ENCODE measurements around the gene AGAP1. TPM values are rescaled to one million over a fixed set of nuclear protein-coding genes. Genes with fewer than 3 reads are reported as not detected.

AGAP1 gene
- total RNA-seq, 1 donor from 2014 or later, result 44.0 TPM

DNA sequence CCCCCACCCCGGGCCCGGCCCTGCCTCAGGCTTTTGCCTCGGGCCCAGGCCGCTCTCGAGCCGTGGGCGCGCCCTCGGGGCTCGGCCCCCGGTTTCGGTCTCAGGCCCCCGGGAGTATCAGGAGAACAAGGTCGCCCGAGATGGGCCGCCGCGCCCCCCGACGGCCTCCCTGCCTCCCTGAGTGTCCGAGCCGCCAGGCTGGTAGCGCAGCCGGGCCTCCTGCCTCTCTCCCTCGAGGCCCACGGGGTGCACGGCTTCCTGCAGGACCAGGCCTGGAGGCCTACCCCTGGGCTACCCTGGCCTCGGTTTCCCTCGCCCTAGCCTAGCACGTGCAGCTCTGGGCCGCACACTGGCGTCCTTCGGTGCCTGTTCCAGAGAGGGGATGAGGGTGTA, 665.9 kb downstream of the AGAP1 start:
- peaks cover 4% of the 10 kb centered on the region for H3K4me1 Mint-ChIP-seq
- no peaks in the 10 kb centered on the region for H3K36me3 Mint-ChIP-seq
- peaks cover 92% of the 10 kb centered on the region for H3K27me3 Mint-ChIP-seq (ENCODE audit: low read depth)
- TF ChIP-seq, protein P1, sequence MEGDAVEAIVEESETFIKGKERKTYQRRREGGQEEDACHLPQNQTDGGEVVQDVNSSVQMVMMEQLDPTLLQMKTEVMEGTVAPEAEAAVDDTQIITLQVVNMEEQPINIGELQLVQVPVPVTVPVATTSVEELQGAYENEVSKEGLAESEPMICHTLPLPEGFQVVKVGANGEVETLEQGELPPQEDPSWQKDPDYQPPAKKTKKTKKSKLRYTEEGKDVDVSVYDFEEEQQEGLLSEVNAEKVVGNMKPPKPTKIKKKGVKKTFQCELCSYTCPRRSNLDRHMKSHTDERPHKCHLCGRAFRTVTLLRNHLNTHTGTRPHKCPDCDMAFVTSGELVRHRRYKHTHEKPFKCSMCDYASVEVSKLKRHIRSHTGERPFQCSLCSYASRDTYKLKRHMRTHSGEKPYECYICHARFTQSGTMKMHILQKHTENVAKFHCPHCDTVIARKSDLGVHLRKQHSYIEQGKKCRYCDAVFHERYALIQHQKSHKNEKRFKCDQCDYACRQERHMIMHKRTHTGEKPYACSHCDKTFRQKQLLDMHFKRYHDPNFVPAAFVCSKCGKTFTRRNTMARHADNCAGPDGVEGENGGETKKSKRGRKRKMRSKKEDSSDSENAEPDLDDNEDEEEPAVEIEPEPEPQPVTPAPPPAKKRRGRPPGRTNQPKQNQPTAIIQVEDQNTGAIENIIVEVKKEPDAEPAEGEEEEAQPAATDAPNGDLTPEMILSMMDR (IDR thresholded peaks at IDR 0.05; ENCODE audit: unreplicated experiment), result no peak
- H3K27ac Mint-ChIP-seq, result no peak overlapping the region
- no peak for DNase-seq (ENCODE audit: low spot score in 2 of 2, unreplicated experiment in 2 of 2)
- no peak overlapping the region for H3K4me3 Mint-ChIP-seq
- no peaks in the 10 kb centered on the region for H3K9me3 Mint-ChIP-seq

DNA sequence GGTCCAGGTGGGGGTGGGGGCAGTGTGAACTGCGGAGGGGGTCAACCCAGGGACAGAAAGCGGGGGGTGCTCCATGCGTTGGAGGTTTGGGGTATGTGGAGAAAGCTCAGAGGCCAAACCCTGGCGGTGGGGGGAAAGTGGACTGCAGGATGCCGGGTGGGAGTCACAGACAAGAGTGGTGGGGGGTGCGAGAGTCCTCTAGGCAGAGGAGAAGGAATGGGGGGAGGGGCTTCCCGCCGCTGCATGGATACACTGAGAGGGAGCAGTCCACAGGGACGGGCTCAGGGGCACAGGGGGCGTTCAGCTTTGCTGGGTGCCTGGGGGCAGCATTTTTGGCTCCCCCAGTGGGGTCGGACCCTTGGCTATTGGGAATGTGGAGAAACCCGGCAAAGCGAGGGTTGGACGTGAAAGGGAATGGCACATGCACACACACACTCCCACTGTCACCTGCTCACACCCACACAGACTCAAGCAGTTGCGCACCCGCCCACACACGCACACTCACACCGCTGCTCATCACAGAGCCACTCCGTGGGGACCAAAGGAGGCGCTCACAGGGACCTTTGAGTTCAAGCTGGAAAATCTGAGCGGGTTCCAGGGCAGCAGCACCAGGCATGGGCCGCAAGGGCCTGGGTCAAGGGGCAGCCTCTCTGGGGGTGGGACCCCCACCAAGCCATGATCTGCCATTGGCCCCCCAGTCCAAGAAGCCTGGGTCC, 666.7 kb downstream of the AGAP1 start:
- Mint-ChIP-seq H3K4me1 (peaks cover 9% of the 10 kb centered on the region), H3K9me3 (no peaks in the 10 kb centered on the region), H3K27me3 (ENCODE audit: low read depth) (peaks cover 92% of the 10 kb centered on the region), H3K27ac (no peak overlapping the region), H3K4me3 (no peak overlapping the region), H3K36me3 (no peaks in the 10 kb centered on the region)
- no peak for DNase-seq (ENCODE audit: low spot score in 2 of 2, unreplicated experiment in 2 of 2)
- TF ChIP-seq, protein P1 (IDR thresholded peaks at IDR 0.05; ENCODE audit: unreplicated experiment), result no peak

DNA sequence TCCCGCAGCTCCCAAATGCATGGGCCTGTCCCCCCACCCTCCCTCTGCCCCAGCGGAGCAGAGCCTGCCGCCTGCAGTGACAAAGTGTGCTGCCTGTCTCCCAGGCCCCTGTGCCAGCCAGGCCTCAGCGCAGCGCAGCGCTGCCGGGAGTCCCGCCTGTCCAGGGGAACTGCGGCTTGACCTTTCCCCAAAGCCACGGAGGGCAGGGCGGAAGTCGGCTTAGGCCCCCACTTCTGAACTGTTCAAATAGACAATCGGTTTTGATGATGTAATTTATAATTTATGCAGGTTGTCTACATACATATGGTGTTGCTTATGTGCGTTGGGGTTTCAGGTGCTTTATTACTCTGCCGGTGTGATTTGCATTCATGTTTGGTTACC, 667.2 kb downstream of the AGAP1 start:
- H3K4me3 Mint-ChIP-seq, result no peak overlapping the region
- peaks cover 9% of the 10 kb centered on the region for H3K4me1 Mint-ChIP-seq
- DNase-seq (ENCODE audit: low spot score in 2 of 2, unreplicated experiment in 2 of 2), result no peak
- TF ChIP-seq, protein P1 (IDR thresholded peaks at IDR 0.05; ENCODE audit: unreplicated experiment), result no peak
- H3K27ac Mint-ChIP-seq, result no peak overlapping the region
- H3K9me3 Mint-ChIP-seq, result no peaks in the 10 kb centered on the region
- H3K36me3 Mint-ChIP-seq, result no peaks in the 10 kb centered on the region
- peaks cover 92% of the 10 kb centered on the region for H3K27me3 Mint-ChIP-seq (ENCODE audit: low read depth)

DNA sequence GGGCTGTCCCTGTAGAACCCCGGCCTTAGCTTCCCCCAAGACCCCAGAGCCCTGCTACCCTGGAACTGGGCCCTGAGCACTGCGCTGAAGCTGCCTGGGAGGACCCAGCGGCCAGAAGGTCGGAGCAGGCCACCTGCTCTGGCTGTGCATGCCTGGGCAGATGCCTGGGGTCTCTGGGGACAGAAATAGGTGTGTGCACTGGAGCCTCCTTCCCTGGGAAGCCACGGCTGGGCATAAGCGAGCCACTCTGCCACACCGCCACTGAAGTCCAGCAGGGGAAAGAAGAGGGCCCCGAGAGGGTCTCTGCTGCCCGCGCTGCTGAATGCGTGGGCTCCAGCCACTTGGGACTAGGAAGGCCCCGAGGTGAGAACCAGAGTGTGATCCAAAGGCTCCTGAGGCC, 667.7 kb downstream of the AGAP1 start:
- H3K27me3 Mint-ChIP-seq (ENCODE audit: low read depth), result peaks cover 92% of the 10 kb centered on the region
- no peak overlapping the region for H3K27ac Mint-ChIP-seq
- no peaks in the 10 kb centered on the region for H3K9me3 Mint-ChIP-seq
- H3K4me1 Mint-ChIP-seq, result peaks cover 14% of the 10 kb centered on the region
- no peaks in the 10 kb centered on the region for H3K36me3 Mint-ChIP-seq
- no peak overlapping the region for H3K4me3 Mint-ChIP-seq
- TF ChIP-seq, protein P1 (IDR thresholded peaks at IDR 0.05; ENCODE audit: unreplicated experiment), result no peak
- no peak for DNase-seq (ENCODE audit: low spot score in 2 of 2, unreplicated experiment in 2 of 2)

DNA sequence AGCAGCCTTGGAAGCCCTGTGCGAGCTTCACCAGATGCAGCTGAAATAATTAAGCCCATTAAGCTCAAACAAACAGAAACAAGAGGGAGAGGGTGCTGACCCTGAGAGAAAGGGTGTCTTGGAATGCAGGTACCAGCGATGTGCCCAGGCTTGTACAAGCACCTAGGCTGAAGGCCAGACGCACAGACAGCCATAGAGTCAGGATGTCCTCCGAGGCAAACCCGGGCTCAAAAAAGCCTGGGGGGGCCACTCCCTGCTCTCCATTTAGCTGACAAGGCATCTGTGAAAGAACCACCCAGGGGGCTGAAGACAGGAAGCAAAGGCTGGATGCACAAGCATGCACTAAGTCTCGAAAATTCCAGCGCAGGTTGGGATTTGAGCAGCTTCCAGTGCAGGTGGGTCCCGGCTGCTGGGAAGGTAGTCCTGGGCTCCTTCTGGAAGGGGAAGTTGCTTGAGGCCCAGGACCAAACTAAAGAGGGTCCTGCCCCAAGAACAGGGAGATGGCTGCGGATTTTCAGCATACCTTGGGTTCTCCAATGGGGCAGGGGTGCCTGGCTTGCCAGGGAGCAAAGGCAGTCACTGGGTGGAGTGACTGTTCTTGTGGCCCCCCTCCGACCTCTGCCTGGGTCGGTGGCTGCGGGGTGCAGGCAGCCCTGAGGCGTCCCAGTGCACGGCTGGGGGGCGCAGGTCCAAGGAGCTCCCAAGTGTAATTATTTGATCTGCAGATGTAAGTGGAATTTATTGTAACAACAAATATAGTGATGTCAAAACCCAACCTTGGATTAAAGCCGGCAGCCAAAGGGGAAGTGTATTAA, 668.4 kb downstream of the AGAP1 start:
- H3K36me3 Mint-ChIP-seq, result no peaks in the 10 kb centered on the region
- peaks cover 19% of the 10 kb centered on the region for H3K4me1 Mint-ChIP-seq
- no peaks in the 10 kb centered on the region for H3K9me3 Mint-ChIP-seq

More for the DNA sequence above, 668.4 kb downstream of the AGAP1 start:
- Mint-ChIP-seq H3K4me3 (no peak overlapping the region), H3K27ac (no peak overlapping the region), H3K27me3 (ENCODE audit: low read depth) (peaks cover 91% of the 10 kb centered on the region)
- TF ChIP-seq, protein P1 (IDR thresholded peaks at IDR 0.05; ENCODE audit: unreplicated experiment), result no peak
- no peak for DNase-seq (ENCODE audit: low spot score in 2 of 2, unreplicated experiment in 2 of 2)

Data from mesothelial cell of epicardium (in vitro differentiated cells).